Fibroblast of villous mesenchyme (primary cell): ENCODE data around the gene REELD1. TPM values are rescaled to one million over a fixed set of nuclear protein-coding genes. Genes with fewer than 3 reads are reported as not detected.

ENCODE experiments used
- DNase-seq: peaks from one replicate; pipeline ENCODE4 v3.0.0-alpha.2; 2010; ENCODE audit warnings: low read depth
- H3K4me3 ChIP-seq: 2 replicates; pipeline ENCODE4 v1.5.1; 2011; ENCODE audit warnings: low read depth, mild to moderate bottlenecking, low read length
- total RNA-seq: library from RNA; depleted of rRNA; stranded (reverse); fragments of >200 nt; gene quantifications from 2 replicates; pipeline ENCODE4 v1.2.3, GENCODE V29; 2012
- TF ChIP-seq, protein P1 (sequence below): IDR thresholded peaks from 2 replicates; pipeline ENCODE4 v1.5.1; 2012; ENCODE audit warnings: low read depth, mild to moderate bottlenecking, low read length; ENCODE audit not compliant: insufficient read depth

The REELD1 gene
- total RNA-seq, 1 donor = not detected

DNA sequence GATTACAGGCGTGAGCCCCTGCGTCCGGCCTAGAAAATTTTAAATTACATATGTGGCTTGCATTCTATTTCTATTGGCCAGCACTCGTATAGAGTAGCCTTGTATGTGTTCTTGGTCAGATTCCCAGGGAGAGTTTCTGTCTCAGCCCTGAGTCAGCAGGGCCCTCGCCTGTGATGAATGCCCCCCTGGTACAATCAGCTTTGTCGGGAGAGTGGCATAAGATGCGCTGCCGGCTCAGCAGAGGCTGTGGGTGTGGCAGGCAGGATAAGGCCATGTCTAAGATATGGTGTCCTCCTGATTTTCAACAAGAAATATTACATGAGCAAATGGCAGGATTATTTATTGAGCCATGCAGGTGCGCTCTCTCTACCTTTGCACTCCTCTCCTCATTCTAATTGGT is 1.6 kb upstream of the REELD1 start:
- no peak overlapping the region for H3K4me3 ChIP-seq
- TF ChIP-seq, protein P1, sequence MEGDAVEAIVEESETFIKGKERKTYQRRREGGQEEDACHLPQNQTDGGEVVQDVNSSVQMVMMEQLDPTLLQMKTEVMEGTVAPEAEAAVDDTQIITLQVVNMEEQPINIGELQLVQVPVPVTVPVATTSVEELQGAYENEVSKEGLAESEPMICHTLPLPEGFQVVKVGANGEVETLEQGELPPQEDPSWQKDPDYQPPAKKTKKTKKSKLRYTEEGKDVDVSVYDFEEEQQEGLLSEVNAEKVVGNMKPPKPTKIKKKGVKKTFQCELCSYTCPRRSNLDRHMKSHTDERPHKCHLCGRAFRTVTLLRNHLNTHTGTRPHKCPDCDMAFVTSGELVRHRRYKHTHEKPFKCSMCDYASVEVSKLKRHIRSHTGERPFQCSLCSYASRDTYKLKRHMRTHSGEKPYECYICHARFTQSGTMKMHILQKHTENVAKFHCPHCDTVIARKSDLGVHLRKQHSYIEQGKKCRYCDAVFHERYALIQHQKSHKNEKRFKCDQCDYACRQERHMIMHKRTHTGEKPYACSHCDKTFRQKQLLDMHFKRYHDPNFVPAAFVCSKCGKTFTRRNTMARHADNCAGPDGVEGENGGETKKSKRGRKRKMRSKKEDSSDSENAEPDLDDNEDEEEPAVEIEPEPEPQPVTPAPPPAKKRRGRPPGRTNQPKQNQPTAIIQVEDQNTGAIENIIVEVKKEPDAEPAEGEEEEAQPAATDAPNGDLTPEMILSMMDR = no peak
- no peak for DNase-seq

DNA sequence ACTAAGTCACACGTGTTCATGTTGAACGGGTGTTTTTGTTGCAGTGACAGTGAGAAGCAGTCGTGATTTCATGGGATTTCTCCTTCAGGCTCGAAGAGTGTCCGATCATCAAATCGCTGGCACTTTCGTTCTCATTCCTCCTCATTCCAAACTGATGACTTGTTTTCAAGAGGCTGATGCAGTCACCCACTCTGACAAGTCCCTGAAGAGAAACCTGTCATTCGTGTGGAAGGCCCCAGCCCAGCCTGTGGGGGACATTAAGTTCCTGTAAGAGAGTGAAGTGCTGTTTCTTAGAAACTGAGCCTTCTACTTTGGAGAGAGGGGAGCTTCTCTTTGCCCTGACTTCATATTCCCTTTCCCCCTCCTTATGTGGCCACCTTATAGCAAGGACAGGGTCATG is 8.0 kb downstream of the REELD1 start:
- peak; percentile 55 for DNase-seq
- H3K4me3 ChIP-seq = peak overlapping the region; percentile 24
- TF ChIP-seq, protein P1 = no peak

DNA sequence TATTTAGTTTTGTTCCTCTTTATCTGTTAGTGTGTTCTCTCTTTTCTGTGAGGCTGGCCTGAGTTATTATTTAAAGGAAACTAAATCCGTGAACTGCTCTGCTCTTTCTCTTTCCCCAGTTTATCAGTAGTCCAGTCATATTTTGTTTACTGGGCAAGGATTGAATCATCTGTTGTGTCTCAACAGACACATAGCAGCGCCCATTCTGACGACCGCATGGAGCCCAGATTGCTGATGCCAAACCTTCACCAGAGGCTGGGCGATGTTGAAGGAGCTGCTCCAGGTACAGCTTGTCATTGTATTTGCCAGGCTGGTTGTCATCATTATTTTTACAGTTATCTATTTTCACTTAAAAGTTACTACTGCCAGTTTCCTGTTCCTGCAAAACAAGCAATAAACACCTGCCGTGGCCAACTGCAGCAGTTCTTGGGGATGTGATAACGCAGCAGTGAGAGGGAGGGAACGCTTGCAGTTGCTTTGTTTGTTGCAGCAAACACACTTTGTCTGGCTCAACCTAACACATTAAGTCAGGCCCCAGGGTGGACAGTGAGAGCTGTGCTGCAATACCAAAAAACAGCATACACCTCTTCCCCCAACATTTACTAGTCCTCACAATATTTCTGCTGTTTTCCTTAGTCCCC is 10.1 kb downstream of the REELD1 start:
- TF ChIP-seq, protein P1 = no peak
- peak; percentile 91 for DNase-seq

DNA sequence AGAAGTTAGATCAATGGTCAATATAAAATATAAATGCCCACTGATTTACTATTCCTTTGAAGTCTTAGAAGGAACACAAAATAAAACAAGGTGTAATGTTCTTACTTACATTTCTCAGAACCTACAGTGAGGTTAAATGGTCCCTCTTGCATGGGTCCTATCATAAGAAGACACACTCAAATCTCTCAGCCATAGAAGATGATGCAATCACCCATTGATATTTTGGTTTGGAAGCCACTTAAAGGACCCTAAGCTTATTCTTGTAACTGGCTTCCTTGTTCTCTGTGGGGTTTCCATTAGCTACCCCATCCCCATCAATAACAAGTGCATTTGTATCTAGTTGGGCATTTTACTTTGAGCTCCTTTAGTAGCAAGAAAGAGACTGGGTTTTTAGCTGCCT is 15.1 kb downstream of the REELD1 start:
- TF ChIP-seq, protein P1 = no peak
- no peak overlapping the region for H3K4me3 ChIP-seq
- DNase-seq = no peak

More for the DNA sequence above, 10.1 kb downstream of the REELD1 start:
- peak overlapping the region; percentile 13 for H3K4me3 ChIP-seq

DNA sequence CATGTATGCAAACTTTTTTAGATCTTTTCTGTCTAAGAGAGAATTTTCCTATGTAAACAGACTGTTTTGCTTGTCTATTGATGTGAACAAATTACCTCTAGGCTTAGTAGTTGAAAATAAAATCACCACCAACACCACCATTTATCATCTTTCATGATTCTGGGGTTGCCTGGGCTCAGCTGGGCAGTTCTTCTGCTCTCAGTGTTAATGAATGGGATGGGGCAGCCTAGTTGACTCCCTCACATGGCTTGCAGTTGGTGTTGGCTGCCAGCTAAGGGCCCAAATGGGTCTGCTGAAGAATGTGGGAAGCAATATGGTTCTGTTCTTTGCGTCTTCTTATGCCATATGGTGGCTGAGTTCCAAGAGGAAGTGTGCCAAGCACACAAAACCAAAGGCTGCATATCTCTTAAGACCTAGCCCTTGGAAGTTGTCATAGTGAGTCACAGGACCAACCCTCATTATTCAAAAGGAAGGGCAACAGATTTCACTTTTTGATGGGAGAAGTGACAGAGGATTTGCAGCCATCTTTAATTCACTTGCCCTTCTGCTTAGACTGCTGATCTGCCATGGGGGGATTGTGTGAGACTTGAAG is 17.9 kb downstream of the REELD1 start:
- DNase-seq = no peak
- TF ChIP-seq, protein P1 = no peak
- no peak overlapping the region for H3K4me3 ChIP-seq

DNA sequence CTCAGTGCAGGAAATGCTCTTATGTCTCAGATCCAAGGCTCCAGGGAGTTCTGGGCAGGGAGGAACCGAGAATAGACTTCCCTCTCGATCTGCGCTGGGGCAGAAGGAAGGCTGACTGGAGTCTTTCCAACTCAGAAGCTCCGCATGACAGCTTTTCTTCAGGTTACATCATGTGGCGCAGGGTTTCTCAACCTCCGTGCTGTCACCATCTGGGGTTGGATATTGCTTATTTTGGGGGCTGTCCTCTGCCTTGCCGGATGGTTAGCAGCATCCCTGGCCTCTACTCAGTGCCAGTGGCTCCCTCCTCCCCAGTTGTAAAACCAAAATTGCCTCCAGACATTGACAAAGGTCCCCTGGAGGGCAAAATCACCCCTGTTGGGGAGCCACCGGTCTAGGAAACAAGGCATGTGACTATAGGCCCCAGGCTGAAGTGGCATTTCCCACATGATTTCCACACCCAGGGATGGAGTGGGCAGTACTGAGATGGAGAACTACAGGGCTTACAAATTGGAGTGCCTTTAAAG is 21.4 kb downstream of the REELD1 start:
- peak; percentile 51 for DNase-seq
- TF ChIP-seq, protein P1 = no peak
- no peak overlapping the region for H3K4me3 ChIP-seq
